GM10266 (cell line): ENCODE data around the gene TRAF3.

Source experiments
- DNase-seq: peaks from one replicate; pipeline ENCODE4 v3.0.0; 2012; ENCODE audit errors: extremely low spot score
- TF ChIP-seq, protein P1 (sequence below): IDR thresholded peaks from 2 replicates; pipeline ENCODE4 v1.5.1; 2012; ENCODE audit warnings: mild to moderate bottlenecking, low read depth; ENCODE audit not compliant: control insufficient read depth, insufficient read depth; ENCODE audit errors: missing control alignments

TRAF3 gene

DNA sequence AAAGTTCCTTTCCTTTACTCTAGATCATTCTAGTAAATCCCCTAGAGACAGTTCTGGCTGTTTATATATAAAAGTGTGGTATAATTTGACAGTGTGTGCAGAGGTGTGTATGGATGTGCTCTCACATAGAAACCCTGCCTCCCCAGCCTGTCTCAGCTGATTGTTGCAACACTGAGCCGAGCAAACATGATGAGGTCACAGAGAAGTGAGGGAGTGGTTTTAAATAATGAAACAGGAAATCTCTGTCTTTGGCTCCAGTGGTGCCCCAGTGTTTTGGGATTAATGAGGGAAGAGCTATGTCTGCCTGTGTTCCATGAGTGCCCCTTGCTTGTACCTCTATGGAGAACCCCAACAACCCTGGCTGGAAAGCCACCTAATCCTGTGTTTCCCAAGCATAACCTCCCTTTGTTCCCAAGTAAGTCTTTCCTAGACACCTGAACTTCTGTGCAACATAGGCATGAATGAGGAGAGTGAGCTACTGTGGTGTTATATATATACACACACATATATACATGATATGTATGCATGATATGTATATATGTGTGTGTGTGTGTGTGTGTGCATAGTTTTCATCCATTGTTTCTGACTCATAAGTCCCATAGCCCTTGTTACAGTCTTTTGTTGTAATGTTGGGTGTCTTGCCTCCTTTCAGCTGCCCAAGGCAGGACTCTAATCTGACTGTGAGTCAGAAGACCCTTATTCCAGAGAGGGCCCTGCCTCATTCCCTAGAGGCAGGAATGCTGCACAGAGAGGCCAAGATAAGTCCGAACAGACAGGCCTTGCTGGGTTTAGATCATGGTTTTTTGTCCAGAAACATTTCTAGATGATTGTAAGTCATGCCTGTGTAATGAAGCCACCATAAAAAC is 18.0 kb downstream of the TRAF3 start:
- TF ChIP-seq, protein P1, sequence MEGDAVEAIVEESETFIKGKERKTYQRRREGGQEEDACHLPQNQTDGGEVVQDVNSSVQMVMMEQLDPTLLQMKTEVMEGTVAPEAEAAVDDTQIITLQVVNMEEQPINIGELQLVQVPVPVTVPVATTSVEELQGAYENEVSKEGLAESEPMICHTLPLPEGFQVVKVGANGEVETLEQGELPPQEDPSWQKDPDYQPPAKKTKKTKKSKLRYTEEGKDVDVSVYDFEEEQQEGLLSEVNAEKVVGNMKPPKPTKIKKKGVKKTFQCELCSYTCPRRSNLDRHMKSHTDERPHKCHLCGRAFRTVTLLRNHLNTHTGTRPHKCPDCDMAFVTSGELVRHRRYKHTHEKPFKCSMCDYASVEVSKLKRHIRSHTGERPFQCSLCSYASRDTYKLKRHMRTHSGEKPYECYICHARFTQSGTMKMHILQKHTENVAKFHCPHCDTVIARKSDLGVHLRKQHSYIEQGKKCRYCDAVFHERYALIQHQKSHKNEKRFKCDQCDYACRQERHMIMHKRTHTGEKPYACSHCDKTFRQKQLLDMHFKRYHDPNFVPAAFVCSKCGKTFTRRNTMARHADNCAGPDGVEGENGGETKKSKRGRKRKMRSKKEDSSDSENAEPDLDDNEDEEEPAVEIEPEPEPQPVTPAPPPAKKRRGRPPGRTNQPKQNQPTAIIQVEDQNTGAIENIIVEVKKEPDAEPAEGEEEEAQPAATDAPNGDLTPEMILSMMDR = no peak
- peak; percentile 57 for DNase-seq

DNA sequence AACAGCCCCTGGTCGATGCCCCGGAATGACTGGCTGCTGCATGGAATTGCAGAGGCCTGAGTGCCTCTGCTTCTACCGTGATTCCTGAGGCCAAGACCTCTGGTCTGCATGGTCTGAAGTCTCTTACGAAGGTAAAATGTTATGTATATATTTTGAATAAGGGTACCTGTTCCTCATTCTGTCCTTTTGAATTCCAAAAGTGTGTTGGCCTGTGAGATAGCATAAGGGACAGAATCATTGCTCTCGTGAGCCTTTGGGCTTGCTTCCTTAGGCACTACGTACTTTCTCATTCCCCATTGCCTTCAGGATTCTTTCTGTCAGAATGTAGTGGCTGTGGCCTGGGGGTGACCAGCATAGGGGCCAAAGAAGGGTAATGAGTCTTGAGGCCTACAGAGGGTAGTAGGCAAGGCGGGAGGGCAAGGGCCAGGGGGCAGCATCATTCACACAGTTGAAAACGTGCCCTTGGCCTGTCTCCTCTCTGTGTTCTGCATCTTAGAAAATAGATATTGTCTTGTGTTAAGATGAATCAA is 19.5 kb downstream of the TRAF3 start:
- TF ChIP-seq, protein P1 = no peak
- DNase-seq = no peak

DNA sequence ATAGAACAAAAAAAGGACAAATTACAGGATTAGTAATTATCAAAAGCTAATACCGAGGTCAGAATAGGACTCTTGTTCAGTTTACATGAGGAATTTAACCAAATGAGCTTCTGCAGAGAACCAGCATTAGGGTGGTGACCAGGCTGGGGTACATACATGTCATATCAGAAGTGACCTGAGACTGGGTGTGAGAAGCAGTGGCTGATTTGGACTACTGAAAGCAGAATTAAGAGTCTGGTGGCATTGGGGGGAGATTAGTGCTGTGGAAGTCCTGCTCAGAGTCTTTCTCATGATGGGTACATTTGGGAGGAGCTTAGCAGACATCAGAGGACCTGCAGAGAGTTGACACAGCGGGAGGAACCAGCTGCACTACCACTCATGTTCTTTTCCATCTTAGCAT is 21.7 kb downstream of the TRAF3 start:
- no peak for DNase-seq
- TF ChIP-seq, protein P1 = no peak

DNA sequence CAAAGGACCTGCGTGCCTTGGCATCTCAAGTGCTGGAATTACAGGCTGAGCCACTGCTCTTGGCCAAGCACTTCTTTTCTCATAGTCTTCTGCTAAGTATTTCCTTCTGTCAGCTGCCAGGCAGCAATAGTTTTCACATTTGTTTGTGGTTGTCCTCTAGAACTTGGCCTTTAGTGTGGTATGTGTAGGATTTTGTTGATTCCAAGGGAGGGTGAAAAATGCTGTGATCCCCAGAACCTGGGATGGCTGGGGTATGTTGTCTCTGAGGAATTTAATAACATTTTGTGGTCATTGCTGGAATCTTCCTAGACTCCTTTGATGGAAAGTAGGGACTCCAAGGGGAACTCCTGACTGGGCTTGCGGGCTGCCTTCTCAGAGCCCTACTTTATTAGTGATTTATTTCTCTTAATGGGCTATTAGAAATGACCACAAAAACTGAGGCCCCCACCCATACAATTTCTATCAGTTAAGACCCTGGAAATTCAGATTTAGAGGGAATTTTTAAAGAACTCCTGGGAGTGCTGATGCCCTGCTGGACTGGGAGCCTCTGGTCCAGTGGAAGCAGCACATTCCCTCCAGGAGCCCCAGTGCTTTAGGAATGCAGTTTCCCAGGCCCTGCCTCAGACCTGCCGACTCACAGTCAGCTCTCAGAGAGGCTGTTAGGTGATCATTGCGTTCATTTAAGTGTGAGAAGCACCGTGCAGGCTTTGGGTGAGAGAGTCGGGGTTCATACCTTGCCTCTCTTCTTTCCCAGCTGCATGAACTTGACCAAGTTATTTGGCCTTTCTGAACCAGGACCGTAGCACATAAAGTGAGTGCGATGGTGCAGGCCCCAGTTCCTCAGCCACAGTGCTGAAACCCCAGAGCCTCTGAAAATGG is 22.7 kb downstream of the TRAF3 start:
- DNase-seq = no peak
- TF ChIP-seq, protein P1 = no peak

DNA sequence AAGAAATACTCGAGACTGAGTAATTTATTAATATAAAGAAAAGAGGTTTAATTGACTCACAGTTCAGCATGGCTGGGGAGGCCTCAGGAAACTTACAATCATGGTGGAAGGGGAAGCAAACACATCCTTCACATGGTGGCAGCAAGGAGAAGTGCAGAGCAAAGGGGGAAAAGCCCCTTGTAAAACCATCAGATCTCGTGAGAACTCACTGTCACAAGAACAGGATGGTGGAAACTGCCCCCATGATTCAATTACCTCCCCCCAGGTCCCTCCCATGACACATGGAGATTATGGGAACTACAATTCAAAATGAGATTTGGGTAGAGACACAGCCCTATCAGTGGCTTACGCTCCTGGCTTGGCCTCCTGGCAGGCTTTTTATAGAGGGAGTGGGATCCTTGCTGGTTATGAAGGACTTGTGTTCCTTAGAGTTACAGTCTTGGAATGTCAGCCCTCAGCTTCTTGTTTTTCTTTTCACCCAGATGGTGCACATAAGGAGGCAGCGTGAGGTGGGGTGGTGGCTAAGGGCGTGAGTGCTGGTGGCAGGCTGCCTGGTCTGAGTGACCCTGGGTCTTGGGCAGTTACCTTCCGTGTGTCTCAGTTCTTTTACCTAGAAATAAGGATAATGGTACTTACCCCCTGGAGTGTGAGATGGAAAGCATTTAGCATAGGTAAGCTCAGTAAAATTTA is 25.7 kb downstream of the TRAF3 start:
- TF ChIP-seq, protein P1 = no peak

DNA sequence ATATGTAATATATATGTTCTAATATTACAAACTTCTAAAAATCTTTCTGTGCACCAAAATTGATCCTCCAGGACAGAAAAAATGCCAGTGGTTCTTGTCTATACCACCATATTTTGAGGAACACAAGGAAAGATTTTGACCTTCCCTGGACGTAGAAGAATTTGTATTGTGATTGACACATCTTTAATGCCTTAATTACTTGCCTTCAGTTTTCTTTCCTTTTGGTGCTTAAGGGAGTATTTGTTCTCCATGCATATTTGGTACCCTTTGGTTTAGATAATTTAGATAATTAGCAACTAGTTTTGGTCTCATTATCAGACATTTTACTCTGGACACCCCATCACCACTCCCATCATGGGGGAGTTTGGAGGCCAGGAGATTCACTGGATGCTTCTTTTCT is 27.6 kb downstream of the TRAF3 start:
- TF ChIP-seq, protein P1 = no peak
- no peak for DNase-seq

More for the DNA sequence above, 25.7 kb downstream of the TRAF3 start:
- DNase-seq = no peak
